C4-2B (cell line): Measurements from ENCODE around the gene TIMP1.

Experiments used
- ZFX ChIP-seq: fragments of 450-650 bp; IDR thresholded peaks from 2 replicates; pipeline ENCODE4 v1.6.1; 2017
- TF ChIP-seq, protein P1 (sequence below): fragments of 450-650 bp; conservative IDR thresholded peaks from 2 replicates; pipeline ENCODE4 v1.5.1; 2017; ENCODE audit warnings: mild to moderate bottlenecking

DNA sequence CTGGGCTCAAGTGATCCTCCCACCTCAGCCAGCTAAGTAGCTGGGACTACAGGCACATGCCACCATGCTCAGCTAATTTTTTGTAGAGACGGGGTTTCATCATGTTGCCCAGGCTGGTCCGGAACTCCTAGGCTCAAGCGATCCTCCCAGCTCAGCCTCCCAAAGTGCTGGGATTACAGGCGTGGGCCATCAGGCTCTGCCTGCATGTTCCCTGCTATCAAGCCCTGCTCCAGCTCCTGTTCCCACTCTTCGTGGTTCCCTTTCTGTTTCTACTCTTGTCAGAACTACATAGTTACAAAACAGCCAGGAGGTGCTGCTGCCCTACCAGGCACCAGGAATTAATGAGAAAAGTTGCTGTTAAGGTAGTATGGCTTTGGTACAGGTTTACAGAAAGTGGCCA is 8.7 kb downstream of the TIMP1 start:
- TF ChIP-seq, protein P1, sequence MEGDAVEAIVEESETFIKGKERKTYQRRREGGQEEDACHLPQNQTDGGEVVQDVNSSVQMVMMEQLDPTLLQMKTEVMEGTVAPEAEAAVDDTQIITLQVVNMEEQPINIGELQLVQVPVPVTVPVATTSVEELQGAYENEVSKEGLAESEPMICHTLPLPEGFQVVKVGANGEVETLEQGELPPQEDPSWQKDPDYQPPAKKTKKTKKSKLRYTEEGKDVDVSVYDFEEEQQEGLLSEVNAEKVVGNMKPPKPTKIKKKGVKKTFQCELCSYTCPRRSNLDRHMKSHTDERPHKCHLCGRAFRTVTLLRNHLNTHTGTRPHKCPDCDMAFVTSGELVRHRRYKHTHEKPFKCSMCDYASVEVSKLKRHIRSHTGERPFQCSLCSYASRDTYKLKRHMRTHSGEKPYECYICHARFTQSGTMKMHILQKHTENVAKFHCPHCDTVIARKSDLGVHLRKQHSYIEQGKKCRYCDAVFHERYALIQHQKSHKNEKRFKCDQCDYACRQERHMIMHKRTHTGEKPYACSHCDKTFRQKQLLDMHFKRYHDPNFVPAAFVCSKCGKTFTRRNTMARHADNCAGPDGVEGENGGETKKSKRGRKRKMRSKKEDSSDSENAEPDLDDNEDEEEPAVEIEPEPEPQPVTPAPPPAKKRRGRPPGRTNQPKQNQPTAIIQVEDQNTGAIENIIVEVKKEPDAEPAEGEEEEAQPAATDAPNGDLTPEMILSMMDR = no peak
- no peak for TF ChIP-seq ZFX
